Esophagus squamous epithelium (tissue), 4 donors: ENCODE measurements around the gene EMC8.

Source experiments
- CTCF ChIP-seq, 6 experiments: fragments of 450-650 bp in 4 of 6; fragments of 200-600 bp in 2 of 6; sonication (generic) in 2 of 6; IDR thresholded peaks; one replicate each; pipeline ENCODE4 v1.5.1; 2016 to 2019; ENCODE audit warnings: antibody characterized with exemption in 6 of 6, mild to moderate bottlenecking in 4 of 6, moderate library complexity in 4 of 6
- POLR2A ChIP-seq, 4 donors: fragments of 450-650 bp; IDR thresholded peaks; one replicate each; pipeline ENCODE4 v1.6.1; 2017; ENCODE audit warnings: antibody characterized with exemption in 4 of 4, mild to moderate bottlenecking in 4 of 4, moderate library complexity in 3 of 4

GRCh38 chr16:85752511-85753420 is 46.6 kb downstream of the EMC8 start:
- TF ChIP-seq CTCF (IDR thresholded peaks at IDR 0.05) (peak in 1 of 6 experiments; percentile 44), POLR2A (IDR thresholded peaks at IDR 0.05) (no peak)
